HCT116 (cell line): Measurements from ENCODE around the gene MYOT.

Experiments
- CEBPB ChIP-seq: IDR thresholded peaks from 2 replicates; pipeline ENCODE4 v1.6.1; 2012; ENCODE audit warnings: low read depth
- CTCF ChIP-seq, 3 experiments: fragments of 200-600 bp in 1 of 3; sonication (generic) in 1 of 3; IDR thresholded peaks in 2 of 3; conservative IDR thresholded peaks in 1 of 3; 2 replicates each; pipeline ENCODE4 v1.5.1; 2012 to 2017; ENCODE audit warnings: low read depth in 2 of 3, low read length in 2 of 3, antibody characterized with exemption in 1 of 3, borderline replicate concordance in 1 of 3, control low read depth in 1 of 3, mild to moderate bottlenecking in 1 of 3, mixed read lengths in 1 of 3, mixed run types in 1 of 3, moderate library complexity in 1 of 3; ENCODE audit not compliant: insufficient read depth in 1 of 3
- EGR1 ChIP-seq: IDR thresholded peaks from 2 replicates; pipeline ENCODE4 v1.6.1; 2012; ENCODE audit warnings: low read depth
- EZH2 ChIP-seq: fragments of 200-600 bp; sonication (generic); IDR thresholded peaks from 2 replicates; pipeline ENCODE4 v1.6.1; 2017; ENCODE audit warnings: antibody characterized with exemption, mixed run types
- FOSL1 ChIP-seq: IDR thresholded peaks from 2 replicates; pipeline ENCODE4 v1.6.1; 2012; ENCODE audit warnings: low read depth
- POLR2A ChIP-seq: IDR thresholded peaks from 2 replicates; pipeline ENCODE4 v1.7.0; 2011; ENCODE audit warnings: borderline replicate concordance; ENCODE audit not compliant: insufficient read depth, insufficient read length; ENCODE audit errors: extremely low read depth
- POLR2AphosphoS5 ChIP-seq: IDR thresholded peaks from 2 replicates; pipeline ENCODE4 v1.6.1; 2011; ENCODE audit warnings: mild to moderate bottlenecking, low read depth, low read length, moderate library complexity
- SP1 ChIP-seq: IDR thresholded peaks from 2 replicates; pipeline ENCODE4 v1.6.1; 2012; ENCODE audit warnings: low read depth
- TCF7L2 ChIP-seq: IDR thresholded peaks from 2 replicates; pipeline ENCODE4 v1.7.0; 2011; ENCODE audit warnings: borderline replicate concordance, inconsistent platforms; ENCODE audit not compliant: insufficient read depth, insufficient read length; ENCODE audit errors: extremely low read depth
- ZFX ChIP-seq: fragments of 450-650 bp; IDR thresholded peaks from 2 replicates; pipeline ENCODE4 v1.6.1; 2017

- TF ChIP-seq CTCF (IDR thresholded peaks at IDR 0.05 in 2 of 3, conservative IDR thresholded peaks at IDR 0.05 in 1 of 3; ENCODE audit: borderline replicate concordance in 1 of 3, insufficient read depth in 1 of 3, low read depth in 2 of 3, low read length in 2 of 3) (no peak), POLR2A (no peak), TCF7L2 (no peak), CEBPB (no peak), EGR1 (no peak), ZFX (no peak), SP1 (no peak), POLR2AphosphoS5 (no peak), FOSL1 (no peak), EZH2 (no peak)
Observed at GRCh38 chr5:137845472-137845871, 22.2 kb upstream of the MYOT start.
